ENCODE results near the gene EDARADD.

The EDARADD gene

GRCh38 chr1:236416165-236416564 lies 22.1 kb downstream of the EDARADD start:
- no peak overlapping the region for H2BK12ac ChIP-seq (ENCODE audit: low read length)
- no peak overlapping the region for H3K4ac ChIP-seq (ENCODE audit: low read length)
- no peak overlapping the region for H2BK120ac ChIP-seq (ENCODE audit: low read depth, low read length)
- H3K27ac ChIP-seq (replicated peaks; ENCODE audit: low read length) = no peak overlapping the region
- H3K9me3 ChIP-seq (replicated peaks in 1 of 2; ENCODE audit: control insufficient read depth in 2 of 2, insufficient read depth in 1 of 2, low read depth in 1 of 2, low read length in 2 of 2) = no peaks in the 10 kb centered on the region
- no peak overlapping the region for H3K4me2 ChIP-seq (ENCODE audit: insufficient read depth, low read length, poor library complexity, severe bottlenecking)
- H4K8ac ChIP-seq (ENCODE audit: low read depth, low read length) = no peak overlapping the region
- DNase-seq (ENCODE audit: low spot score) = no peak
- no peaks in the 10 kb centered on the region for H3K27me3 ChIP-seq (ENCODE audit: control insufficient read depth in 3 of 3, insufficient read depth in 3 of 3, low read depth in 1 of 3, low read length in 3 of 3)
- no peaks in the 10 kb centered on the region for H3K4me1 ChIP-seq (ENCODE audit: control insufficient read depth in 2 of 2, insufficient read depth in 1 of 2, low read depth in 1 of 2, low read length in 2 of 2)
- no peak overlapping the region for H2AK5ac ChIP-seq (ENCODE audit: low read depth, low read length)
- no peak overlapping the region for H4K91ac ChIP-seq (ENCODE audit: low read depth, low read length, poor library complexity)
- H3K36me3 ChIP-seq (replicated peaks in 1 of 2; ENCODE audit: control insufficient read depth in 2 of 2, insufficient read depth in 2 of 2, low read length in 2 of 2) = no peaks in the 10 kb centered on the region
- H3K79me1 ChIP-seq (ENCODE audit: low read depth, low read length) = no peaks in the 10 kb centered on the region
- no peak overlapping the region for H3K9ac ChIP-seq (ENCODE audit: low read depth, low read length, poor library complexity)
- H2BK5ac ChIP-seq (ENCODE audit: low read length) = no peak overlapping the region
- no peak overlapping the region for H3K18ac ChIP-seq (ENCODE audit: low read length)
- H3K23ac ChIP-seq (ENCODE audit: low read depth, low read length, poor library complexity) = no peak overlapping the region
- H2AFZ ChIP-seq (ENCODE audit: low read length) = no peak overlapping the region
- no peak overlapping the region for H3K4me3 ChIP-seq (ENCODE audit: low read length in 2 of 2)
- no peak overlapping the region for H3K14ac ChIP-seq (ENCODE audit: low read length)
- no peak overlapping the region for H2BK15ac ChIP-seq (ENCODE audit: low read length)
- no CpG with 5 or more reads among the region's 6 CpGs for WGBS, 2 donors (ENCODE audit: extremely low coverage in 2 of 2, insufficient read length in 2 of 2, insufficient replicate concordance in 1 of 2)

GRCh38 chr1:236417336-236417735 lies 23.2 kb downstream of the EDARADD start:
- Histone ChIP-seq H3K4me1 (ENCODE audit: control insufficient read depth in 2 of 2, insufficient read depth in 1 of 2, low read depth in 1 of 2, low read length in 2 of 2) (no peaks in the 10 kb centered on the region), H3K4me2 (ENCODE audit: insufficient read depth, low read length, poor library complexity, severe bottlenecking) (no peak overlapping the region), H2AK5ac (ENCODE audit: low read depth, low read length) (no peak overlapping the region), H3K27ac (replicated peaks; ENCODE audit: low read length) (no peak overlapping the region), H3K36me3 (replicated peaks in 1 of 2; ENCODE audit: control insufficient read depth in 2 of 2, insufficient read depth in 2 of 2, low read length in 2 of 2) (no peaks in the 10 kb centered on the region), H3K9me3 (replicated peaks in 1 of 2; ENCODE audit: control insufficient read depth in 2 of 2, insufficient read depth in 1 of 2, low read depth in 1 of 2, low read length in 2 of 2) (no peaks in the 10 kb centered on the region), H4K8ac (ENCODE audit: low read depth, low read length) (no peak overlapping the region), H2BK120ac (ENCODE audit: low read depth, low read length) (no peak overlapping the region), H3K4me3 (ENCODE audit: low read length in 2 of 2) (no peak overlapping the region), H3K18ac (ENCODE audit: low read length) (no peak overlapping the region), H2BK5ac (ENCODE audit: low read length) (no peak overlapping the region), H3K23ac (ENCODE audit: low read depth, low read length, poor library complexity) (no peak overlapping the region), H4K91ac (ENCODE audit: low read depth, low read length, poor library complexity) (no peak overlapping the region), H3K9ac (ENCODE audit: low read depth, low read length, poor library complexity) (no peak overlapping the region), H3K14ac (ENCODE audit: low read length) (no peak overlapping the region), H2BK15ac (ENCODE audit: low read length) (no peak overlapping the region), H3K4ac (ENCODE audit: low read length) (no peak overlapping the region), H3K27me3 (ENCODE audit: control insufficient read depth in 3 of 3, insufficient read depth in 3 of 3, low read depth in 1 of 3, low read length in 3 of 3) (no peaks in the 10 kb centered on the region), H2AFZ (ENCODE audit: low read length) (no peak overlapping the region), H3K79me1 (ENCODE audit: low read depth, low read length) (no peaks in the 10 kb centered on the region), H2BK12ac (ENCODE audit: low read length) (no peak overlapping the region)
- no peak for DNase-seq (ENCODE audit: low spot score)
- WGBS, 2 donors (ENCODE audit: extremely low coverage in 2 of 2, insufficient read length in 2 of 2, insufficient replicate concordance in 1 of 2) = no CpG with 5 or more reads among the region's 3 CpGs

GRCh38 chr1:236419502-236419901 lies 25.4 kb downstream of the EDARADD start:
- no CpG with 5 or more reads among the region's 7 CpGs for WGBS, 2 donors (ENCODE audit: extremely low coverage in 2 of 2, insufficient read length in 2 of 2, insufficient replicate concordance in 1 of 2)
- Histone ChIP-seq H2BK5ac (ENCODE audit: low read length) (no peak overlapping the region), H3K27me3 (ENCODE audit: control insufficient read depth in 3 of 3, insufficient read depth in 3 of 3, low read depth in 1 of 3, low read length in 3 of 3) (no peaks in the 10 kb centered on the region), H3K23ac (ENCODE audit: low read depth, low read length, poor library complexity) (no peak overlapping the region), H2BK12ac (ENCODE audit: low read length) (no peak overlapping the region), H3K4me1 (ENCODE audit: control insufficient read depth in 2 of 2, insufficient read depth in 1 of 2, low read depth in 1 of 2, low read length in 2 of 2) (no peaks in the 10 kb centered on the region), H2AFZ (ENCODE audit: low read length) (no peak overlapping the region), H3K4me3 (ENCODE audit: low read length in 2 of 2) (no peak overlapping the region), H4K91ac (ENCODE audit: low read depth, low read length, poor library complexity) (no peak overlapping the region), H3K27ac (replicated peaks; ENCODE audit: low read length) (no peak overlapping the region), H2BK15ac (ENCODE audit: low read length) (no peak overlapping the region), H3K36me3 (replicated peaks in 1 of 2; ENCODE audit: control insufficient read depth in 2 of 2, insufficient read depth in 2 of 2, low read length in 2 of 2) (no peaks in the 10 kb centered on the region), H3K79me1 (ENCODE audit: low read depth, low read length) (no peaks in the 10 kb centered on the region), H3K4ac (ENCODE audit: low read length) (no peak overlapping the region), H3K4me2 (ENCODE audit: insufficient read depth, low read length, poor library complexity, severe bottlenecking) (no peak overlapping the region), H2AK5ac (ENCODE audit: low read depth, low read length) (no peak overlapping the region), H3K14ac (ENCODE audit: low read length) (no peak overlapping the region), H3K9me3 (replicated peaks in 1 of 2; ENCODE audit: control insufficient read depth in 2 of 2, insufficient read depth in 1 of 2, low read depth in 1 of 2, low read length in 2 of 2) (no peaks in the 10 kb centered on the region), H2BK120ac (ENCODE audit: low read depth, low read length) (no peak overlapping the region), H3K18ac (ENCODE audit: low read length) (no peak overlapping the region), H3K9ac (ENCODE audit: low read depth, low read length, poor library complexity) (no peak overlapping the region), H4K8ac (ENCODE audit: low read depth, low read length) (no peak overlapping the region)
- DNase-seq (ENCODE audit: low spot score) = no peak

- H3K36me3 ChIP-seq (replicated peaks in 1 of 2; ENCODE audit: control insufficient read depth in 2 of 2, insufficient read depth in 2 of 2, low read length in 2 of 2) = no peaks in the 10 kb centered on the region
- no peaks in the 10 kb centered on the region for H3K79me1 ChIP-seq (ENCODE audit: low read depth, low read length)
- no peak overlapping the region for H2BK120ac ChIP-seq (ENCODE audit: low read depth, low read length)
- no CpG with 5 or more reads among the region's 4 CpGs for WGBS, 2 donors (ENCODE audit: extremely low coverage in 2 of 2, insufficient read length in 2 of 2, insufficient replicate concordance in 1 of 2)
- H2BK5ac ChIP-seq (ENCODE audit: low read length) = no peak overlapping the region
- no peak overlapping the region for H3K4me2 ChIP-seq (ENCODE audit: insufficient read depth, low read length, poor library complexity, severe bottlenecking)
- no peak overlapping the region for H2AK5ac ChIP-seq (ENCODE audit: low read depth, low read length)
- no peaks in the 10 kb centered on the region for H3K4me1 ChIP-seq (ENCODE audit: control insufficient read depth in 2 of 2, insufficient read depth in 1 of 2, low read depth in 1 of 2, low read length in 2 of 2)
- H3K4ac ChIP-seq (ENCODE audit: low read length) = no peak overlapping the region
- no peak overlapping the region for H3K4me3 ChIP-seq (ENCODE audit: low read length in 2 of 2)
- H2BK12ac ChIP-seq (ENCODE audit: low read length) = no peak overlapping the region
- H3K9me3 ChIP-seq (replicated peaks in 1 of 2; ENCODE audit: control insufficient read depth in 2 of 2, insufficient read depth in 1 of 2, low read depth in 1 of 2, low read length in 2 of 2) = no peaks in the 10 kb centered on the region
- no peak overlapping the region for H2AFZ ChIP-seq (ENCODE audit: low read length)
- no peak overlapping the region for H3K14ac ChIP-seq (ENCODE audit: low read length)
- H3K27me3 ChIP-seq (ENCODE audit: control insufficient read depth in 3 of 3, insufficient read depth in 3 of 3, low read depth in 1 of 3, low read length in 3 of 3) = no peaks in the 10 kb centered on the region
- H3K23ac ChIP-seq (ENCODE audit: low read depth, low read length, poor library complexity) = no peak overlapping the region
- no peak overlapping the region for H3K18ac ChIP-seq (ENCODE audit: low read length)
- no peak overlapping the region for H3K27ac ChIP-seq (replicated peaks; ENCODE audit: low read length)
- no peak for DNase-seq (ENCODE audit: low spot score)
- H2BK15ac ChIP-seq (ENCODE audit: low read length) = no peak overlapping the region
- H4K8ac ChIP-seq (ENCODE audit: low read depth, low read length) = no peak overlapping the region
- H3K9ac ChIP-seq (ENCODE audit: low read depth, low read length, poor library complexity) = no peak overlapping the region
- H4K91ac ChIP-seq (ENCODE audit: low read depth, low read length, poor library complexity) = no peak overlapping the region
Observed at GRCh38 chr1:236421022-236421421, 26.9 kb downstream of the EDARADD start.

All from neuronal stem cell (in vitro differentiated cells).